OCI-LY7 (cell line): Measurements from ENCODE around the gene LYZL2.

ENCODE experiments used
- EZH2phosphoT487 ChIP-seq: fragments of 200-600 bp; sonication (generic); IDR thresholded peaks from 2 replicates; pipeline ENCODE4 v1.6.1; 2018; ENCODE audit warnings: low read depth, borderline replicate concordance, mild to moderate bottlenecking, mixed run types, antibody characterized with exemption, low read length, moderate library complexity, mixed read lengths
- TF ChIP-seq, protein P1 (sequence below): fragments of 200-600 bp; sonication (generic); conservative IDR thresholded peaks from 2 replicates; pipeline ENCODE4 v1.5.1; 2014; ENCODE audit warnings: mild to moderate bottlenecking, antibody characterized with exemption, low read length, moderate library complexity, mixed read lengths

- TF ChIP-seq, protein P1, sequence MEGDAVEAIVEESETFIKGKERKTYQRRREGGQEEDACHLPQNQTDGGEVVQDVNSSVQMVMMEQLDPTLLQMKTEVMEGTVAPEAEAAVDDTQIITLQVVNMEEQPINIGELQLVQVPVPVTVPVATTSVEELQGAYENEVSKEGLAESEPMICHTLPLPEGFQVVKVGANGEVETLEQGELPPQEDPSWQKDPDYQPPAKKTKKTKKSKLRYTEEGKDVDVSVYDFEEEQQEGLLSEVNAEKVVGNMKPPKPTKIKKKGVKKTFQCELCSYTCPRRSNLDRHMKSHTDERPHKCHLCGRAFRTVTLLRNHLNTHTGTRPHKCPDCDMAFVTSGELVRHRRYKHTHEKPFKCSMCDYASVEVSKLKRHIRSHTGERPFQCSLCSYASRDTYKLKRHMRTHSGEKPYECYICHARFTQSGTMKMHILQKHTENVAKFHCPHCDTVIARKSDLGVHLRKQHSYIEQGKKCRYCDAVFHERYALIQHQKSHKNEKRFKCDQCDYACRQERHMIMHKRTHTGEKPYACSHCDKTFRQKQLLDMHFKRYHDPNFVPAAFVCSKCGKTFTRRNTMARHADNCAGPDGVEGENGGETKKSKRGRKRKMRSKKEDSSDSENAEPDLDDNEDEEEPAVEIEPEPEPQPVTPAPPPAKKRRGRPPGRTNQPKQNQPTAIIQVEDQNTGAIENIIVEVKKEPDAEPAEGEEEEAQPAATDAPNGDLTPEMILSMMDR = no peak
- TF ChIP-seq EZH2phosphoT487 = no peak
Observed at GRCh38 chr10:30637881-30638467, 8.4 kb upstream of the LYZL2 start.
